Endothelial cell of umbilical vein (primary cell): Measurements from ENCODE around the gene THRSP. TPM values are rescaled to one million over a fixed set of nuclear protein-coding genes. Genes with fewer than 3 reads are reported as not detected.

ENCODE experiments used
- BruUV-seq: library from RNA; stranded (reverse); fragments of 400-500 nt; replicated peaks from 2 replicates; lab custom pipeline; 2021; lab: Mats Ljungman, UMichigan
- CTCF ChIA-PET: fragments of 300-600, 350-600 bp; sonication (Branson Sonifier 250); formaldehyde crosslinking; loops from one replicate; lab custom pipeline; 2021; ENCODE audit warnings: antibody characterized with exemption, inconsistent platforms; lab: Charles Lee
- POLR2A ChIA-PET: fragments of 300-600, 350-600 bp; sonication (Branson Sonifier 250); formaldehyde crosslinking; loops from one replicate; lab custom pipeline; 2021; ENCODE audit warnings: antibody characterized with exemption, inconsistent platforms; lab: Charles Lee
- DNase-seq: peaks from one replicate; pipeline ENCODE4 v3.0.0-alpha.2; 2011; ENCODE audit warnings: low read depth, low spot score
- FAIRE-seq: peaks from 2 replicates; lab custom pipeline; 2011; peaks lifted over from hg19 to GRCh38; lab: Jason Lieb, UNC
- H2AFZ ChIP-seq: 2 replicates; pipeline ENCODE4 v1.6.0; 2012; ENCODE audit warnings: low read depth, low read length, control low read depth, inconsistent platforms
- H3K27ac ChIP-seq: 2 replicates; pipeline ENCODE4 v1.5.1; 2011; ENCODE audit warnings: low read depth, mild to moderate bottlenecking, control low read depth, low read length, moderate library complexity; ENCODE audit not compliant: insufficient read depth
- H3K27me3 ChIP-seq, 2 experiments: 2 replicates each; pipeline versions ENCODE4 v1.6.0 to v1.6.1; 2011; ENCODE audit warnings: low read length in 2 of 2, mixed read lengths in 1 of 2; ENCODE audit not compliant: control insufficient read depth in 2 of 2, insufficient read depth in 2 of 2
- H3K36me3 ChIP-seq, 2 experiments: 2 replicates in 1 of 2; 3 replicates in 1 of 2; pipeline ENCODE4 v1.5.1; 2011; ENCODE audit warnings: low read length in 2 of 2, mild to moderate bottlenecking in 1 of 2, moderate library complexity in 1 of 2; ENCODE audit not compliant: control insufficient read depth in 2 of 2, insufficient read depth in 2 of 2; ENCODE audit errors: extremely low read depth in 1 of 2
- H3K4me1 ChIP-seq: 3 replicates; pipeline ENCODE4 v1.5.1; 2011; ENCODE audit warnings: mild to moderate bottlenecking, low read length; ENCODE audit not compliant: control insufficient read depth, insufficient read depth; ENCODE audit errors: extremely low read depth
- H3K4me2 ChIP-seq: 2 replicates; pipeline ENCODE4 v1.6.1; 2011; ENCODE audit warnings: low read length, control low read depth, mixed read lengths; ENCODE audit not compliant: insufficient read depth
- H3K4me3 ChIP-seq, 3 experiments: fragments of 200-600 bp in 1 of 3; sonication (generic), shearing (Covaris generic) in 1 of 3; replicated peaks in 1 of 3; 2 replicates each; pipeline ENCODE4 v1.5.1; 2011 to 2016; ENCODE audit warnings: control low read depth in 3 of 3, low read length in 3 of 3, mild to moderate bottlenecking in 2 of 3, inconsistent platforms in 1 of 3, low read depth in 1 of 3, moderate library complexity in 1 of 3; ENCODE audit not compliant: insufficient read depth in 1 of 3
- H3K79me2 ChIP-seq: 2 replicates; pipeline ENCODE4 v1.6.0; 2012; ENCODE audit warnings: low read length, inconsistent platforms; ENCODE audit not compliant: control insufficient read depth, insufficient read depth
- H3K9ac ChIP-seq: replicated peaks from 2 replicates; pipeline ENCODE3; 2011; ENCODE audit warnings: low read length, control low read depth; ENCODE audit not compliant: insufficient read depth; ENCODE audit errors: extremely low read depth
- H3K9me1 ChIP-seq: replicated peaks from 3 replicates; pipeline ENCODE4 v1.6.0; 2011; ENCODE audit warnings: mild to moderate bottlenecking, low read length; ENCODE audit not compliant: control insufficient read depth, insufficient read depth; ENCODE audit errors: extremely low read depth
- H3K9me3 ChIP-seq: replicated peaks from 2 replicates; pipeline ENCODE4 v1.5.1; 2012; ENCODE audit warnings: low read length, inconsistent platforms; ENCODE audit not compliant: control insufficient read depth, insufficient read depth
- H4K20me1 ChIP-seq: replicated peaks from 2 replicates; pipeline ENCODE3; 2011; ENCODE audit warnings: mild to moderate bottlenecking, low read length; ENCODE audit not compliant: control insufficient read depth, insufficient read depth; ENCODE audit errors: extremely low read depth
- CTCF ChIP-seq, 2 donors: IDR thresholded peaks; 1 replicate in 1 of 2; 2 replicates in 1 of 2; pipeline ENCODE4 v1.5.1; 2011; ENCODE audit warnings: low read length in 2 of 2, mild to moderate bottlenecking in 2 of 2, moderate library complexity in 2 of 2, control low read depth in 1 of 2, inconsistent platforms in 1 of 2, low read depth in 1 of 2; ENCODE audit not compliant: insufficient read depth in 1 of 2; ENCODE audit errors: extremely low read depth in 1 of 2
- EZH2 ChIP-seq: IDR thresholded peaks from 2 replicates; pipeline ENCODE4 v1.6.1; 2012; ENCODE audit warnings: borderline replicate concordance, low read depth, mild to moderate bottlenecking, moderate library complexity, low read length, inconsistent platforms; ENCODE audit not compliant: severe bottlenecking
- FOS ChIP-seq: IDR thresholded peaks from 2 replicates; pipeline ENCODE4 v1.6.1; 2011; ENCODE audit warnings: mild to moderate bottlenecking, low read length, moderate library complexity, borderline replicate concordance; ENCODE audit not compliant: insufficient read depth
- GATA2 ChIP-seq: IDR thresholded peaks from 2 replicates; pipeline ENCODE4 v1.7.0; 2011; ENCODE audit warnings: low read depth, mild to moderate bottlenecking, moderate library complexity, mixed read lengths, low read length; ENCODE audit not compliant: insufficient read length, insufficient read depth
- JUN ChIP-seq: IDR thresholded peaks from 2 replicates; pipeline ENCODE4 v1.6.1; 2011; ENCODE audit warnings: borderline replicate concordance, low read depth; ENCODE audit not compliant: insufficient read length, insufficient read depth
- MAX ChIP-seq: IDR thresholded peaks from 2 replicates; pipeline ENCODE4 v1.6.1; 2011; ENCODE audit not compliant: insufficient read depth, insufficient read length
- MYC ChIP-seq: IDR thresholded peaks from one replicate; pipeline ENCODE4 v1.6.1; 2011; ENCODE audit warnings: mild to moderate bottlenecking, low read depth, low read length
- POLR2A ChIP-seq: IDR thresholded peaks from 2 replicates; pipeline ENCODE4 v1.6.1; 2012; ENCODE audit warnings: low read depth, mild to moderate bottlenecking, control low read depth, low read length
- POLR2AphosphoS5 ChIP-seq: IDR thresholded peaks from 2 replicates; pipeline ENCODE4 v1.6.1; 2012; ENCODE audit warnings: low read depth, mild to moderate bottlenecking, control low read depth, low read length, moderate library complexity; ENCODE audit not compliant: insufficient read depth
- dilution Hi-C: fragments of 300-500 bp; cut with MboI; formaldehyde crosslinking; loops from one replicate; pipeline ENCODE4 v1.15.0; 2019; ENCODE audit warnings: low sequenced_read_pairs; ENCODE audit not compliant: extremely low pct_ligation_motif_present
- intact Hi-C: fragments of 100-400 bp; cut with micrococcal nuclease; formaldehyde crosslinking; loops from one replicate; pipeline ENCODE4 v1.10.0; 2022
- polyA plus RNA-seq, 4 experiments: library from polyadenylated mRNA; depleted of rRNA in 3 of 4; stranded (reverse) in 3 of 4; unstranded in 1 of 4; fragments of >200 nt; gene quantifications; 2 replicates each; pipeline versions ENCODE4 v1.2.1 to v1.2.3, GENCODE V29; 2011 to 2012; ENCODE audit warnings: missing spikeins in 1 of 4
- total RNA-seq: library from RNA; stranded (reverse); gene quantifications from 2 replicates; pipeline ENCODE4 v1.2.3, GENCODE V29; 2021

THRSP gene
- total and polyA plus RNA-seq, 2 donors (not counting 3 experiments of a cell fraction or from before 2014, with no cell fraction given) = not detected

GRCh38 chr11:78071717-78072116 is 8.1 kb downstream of the THRSP start:
- peaks cover 10% of the 10 kb centered on the region in 2 experiments for H3K36me3 ChIP-seq
- no peak overlapping the region for H2AFZ ChIP-seq
- DNase-seq (no peak), FAIRE-seq (no peak)
- H3K27ac ChIP-seq = no peak overlapping the region
- peaks cover 4% of the 10 kb centered on the region for H3K4me1 ChIP-seq
- ChIA-PET POLR2A (no interaction called here), CTCF (no interaction called here)
- intact Hi-C loops (no loop called here), dilution Hi-C loops (no loop called here)
- no TSS peak for BruUV-seq
- H3K4me2 ChIP-seq = no peak overlapping the region
- H3K9me3 ChIP-seq = no peaks in the 10 kb centered on the region
- TF ChIP-seq POLR2A (no peak), JUN (no peak), MAX (no peak), MYC (no peak), CTCF (IDR thresholded peaks at IDR 0.05; ENCODE audit: extremely low read depth in 1 of 2, insufficient read depth in 1 of 2, low read depth in 1 of 2, low read length in 2 of 2) (no peak), POLR2AphosphoS5 (no peak), FOS (no peak), EZH2 (no peak), GATA2 (no peak)
- no peak overlapping the region for H3K9ac ChIP-seq
- H4K20me1 ChIP-seq = no peaks in the 10 kb centered on the region
- peaks cover 39% of the 10 kb centered on the region for H3K79me2 ChIP-seq
- no peak overlapping the region for H3K4me3 ChIP-seq
- no peaks in the 10 kb centered on the region for H3K9me1 ChIP-seq
- no peaks in the 10 kb centered on the region for H3K27me3 ChIP-seq
